Neuron (in vitro differentiated cells): ENCODE results near the gene BCKDHA.

ENCODE experiments used
- H2AFZ ChIP-seq: one replicate; pipeline ENCODE4 v1.6.1; 2013; ENCODE audit warnings: low read depth, mild to moderate bottlenecking, inconsistent platforms, low read length, moderate library complexity
- H3K27me3 ChIP-seq: one replicate; pipeline ENCODE4 v1.6.1; 2013; ENCODE audit warnings: low read length; ENCODE audit not compliant: insufficient read depth
- H3K36me3 ChIP-seq: one replicate; pipeline ENCODE4 v1.6.1; 2013; ENCODE audit warnings: low read length; ENCODE audit not compliant: insufficient read depth
- H3K4me1 ChIP-seq: one replicate; pipeline ENCODE4 v1.6.1; 2013; ENCODE audit warnings: low read length; ENCODE audit not compliant: insufficient read depth
- H3K4me3 ChIP-seq: 2 replicates; pipeline ENCODE4 v1.5.1; 2013; ENCODE audit warnings: mild to moderate bottlenecking, low read length, moderate library complexity
- H3K9me3 ChIP-seq: one replicate; pipeline ENCODE4 v1.6.1; 2013; ENCODE audit warnings: low read length

BCKDHA gene

DNA sequence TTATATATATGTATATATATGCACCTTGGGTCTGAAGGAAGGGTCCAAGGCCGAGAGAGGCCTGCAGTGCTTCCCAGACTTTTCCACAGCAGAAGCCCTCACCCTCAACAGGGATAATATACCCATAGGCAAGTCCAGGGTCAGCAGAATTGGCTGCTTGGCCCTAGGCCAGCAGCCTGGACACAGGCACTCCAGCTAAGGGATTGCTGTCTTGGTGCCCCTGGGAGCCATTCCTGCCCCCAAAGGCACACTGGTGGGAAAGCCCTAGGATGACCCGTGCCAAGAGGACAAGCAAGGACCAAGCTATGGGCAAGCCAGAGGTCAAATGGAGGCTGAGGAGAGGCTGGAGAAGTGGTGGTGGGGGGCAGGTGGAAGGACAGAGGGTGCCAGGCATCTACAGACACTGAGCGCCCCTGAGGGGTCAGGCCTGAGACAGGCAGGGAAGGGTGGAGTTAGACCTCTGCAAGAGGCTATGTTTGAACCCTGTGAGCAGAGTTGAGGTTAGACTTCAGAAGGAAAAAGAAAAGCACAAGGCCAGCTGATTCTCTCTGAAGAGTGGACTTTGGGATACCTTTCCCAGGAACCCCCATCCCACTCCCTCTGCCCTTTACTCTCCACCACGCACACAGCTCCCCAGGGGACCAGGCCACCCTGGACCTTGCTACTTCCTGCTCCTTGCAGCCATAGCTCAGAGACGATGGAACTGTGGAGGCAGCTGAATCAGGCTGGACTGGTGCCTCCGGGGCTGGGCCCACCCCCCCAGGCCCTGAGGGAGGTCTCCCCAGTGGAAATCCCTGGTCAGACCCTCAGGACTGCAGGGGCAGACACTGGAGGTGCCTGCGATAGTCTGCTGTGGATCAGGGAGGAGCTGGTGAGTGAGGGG lies 45.1 kb downstream of the BCKDHA start, which contains the start of gene ERICH4:
Gene ERICH4, plus strand, starts transcription at position 684 of the 883 bp plus-strand sequence. Its CDS starts 14 bp downstream, at position 698.
- no peaks in the 10 kb centered on the region for H3K27me3 ChIP-seq
- H3K36me3 ChIP-seq, result peaks cover 6% of the 10 kb centered on the region
- H2AFZ ChIP-seq, result no peak within 1 kb of the TSS
- no peaks in the 10 kb centered on the region for H3K9me3 ChIP-seq
- no peak within 1 kb of the TSS for H3K4me3 ChIP-seq
- H3K4me1 ChIP-seq, result peaks cover 6% of the 10 kb centered on the region

DNA sequence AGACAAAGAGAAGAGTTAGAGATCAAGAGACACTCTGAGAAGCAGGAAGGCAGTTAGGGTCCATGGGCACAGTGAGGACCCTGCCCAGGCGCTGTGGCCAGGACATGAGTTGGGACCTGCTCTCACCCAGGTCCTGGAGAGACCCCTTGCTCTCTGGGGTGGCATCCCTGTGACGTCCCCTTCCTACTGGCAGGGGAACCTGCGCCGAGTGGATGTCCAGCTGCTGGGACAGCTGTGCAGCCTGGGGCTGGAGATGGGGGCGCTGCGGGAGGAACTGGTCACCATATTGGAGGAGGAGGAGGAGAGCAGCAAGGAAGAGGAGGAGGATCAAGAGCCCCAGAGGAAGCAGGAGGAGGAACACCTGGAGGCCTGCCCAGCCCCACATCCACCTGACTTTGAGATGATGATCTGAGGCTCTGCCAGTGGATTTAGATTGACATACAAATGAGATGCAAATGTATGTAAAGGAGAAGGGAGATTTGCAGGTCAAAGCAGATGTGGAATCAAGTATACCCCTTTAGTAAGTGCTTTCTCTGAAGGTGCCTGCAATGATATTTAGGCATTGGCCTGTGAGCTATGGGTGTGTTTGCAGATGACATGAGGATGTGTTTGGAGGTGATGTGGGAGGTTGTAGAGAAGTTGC lies 46.3 kb downstream of the BCKDHA start:
- no peaks in the 10 kb centered on the region for H3K9me3 ChIP-seq
- H3K4me3 ChIP-seq, result no peak overlapping the region

GRCh38 chr19:41445575-41445974 lies 48.0 kb downstream of the BCKDHA start:
- H3K4me3 ChIP-seq, result no peak overlapping the region
- no peaks in the 10 kb centered on the region for H3K4me1 ChIP-seq
- H3K9me3 ChIP-seq, result no peaks in the 10 kb centered on the region
- H2AFZ ChIP-seq, result no peak overlapping the region
- H3K27me3 ChIP-seq, result no peaks in the 10 kb centered on the region
- H3K36me3 ChIP-seq, result no peaks in the 10 kb centered on the region

More for the DNA sequence above, 46.3 kb downstream of the BCKDHA start:
- H3K27me3 ChIP-seq, result no peaks in the 10 kb centered on the region
- H3K36me3 ChIP-seq, result no peaks in the 10 kb centered on the region
- peaks cover under 1% of the 10 kb centered on the region for H3K4me1 ChIP-seq
- H2AFZ ChIP-seq, result no peak overlapping the region

GRCh38 chr19:41447732-41448332 lies 50.2 kb downstream of the BCKDHA start:
- H3K4me3 ChIP-seq, result no peak overlapping the region
- no peaks in the 10 kb centered on the region for H3K4me1 ChIP-seq
- H3K36me3 ChIP-seq, result no peaks in the 10 kb centered on the region
- no peaks in the 10 kb centered on the region for H3K27me3 ChIP-seq
- no peak overlapping the region for H2AFZ ChIP-seq
- H3K9me3 ChIP-seq, result no peaks in the 10 kb centered on the region

DNA sequence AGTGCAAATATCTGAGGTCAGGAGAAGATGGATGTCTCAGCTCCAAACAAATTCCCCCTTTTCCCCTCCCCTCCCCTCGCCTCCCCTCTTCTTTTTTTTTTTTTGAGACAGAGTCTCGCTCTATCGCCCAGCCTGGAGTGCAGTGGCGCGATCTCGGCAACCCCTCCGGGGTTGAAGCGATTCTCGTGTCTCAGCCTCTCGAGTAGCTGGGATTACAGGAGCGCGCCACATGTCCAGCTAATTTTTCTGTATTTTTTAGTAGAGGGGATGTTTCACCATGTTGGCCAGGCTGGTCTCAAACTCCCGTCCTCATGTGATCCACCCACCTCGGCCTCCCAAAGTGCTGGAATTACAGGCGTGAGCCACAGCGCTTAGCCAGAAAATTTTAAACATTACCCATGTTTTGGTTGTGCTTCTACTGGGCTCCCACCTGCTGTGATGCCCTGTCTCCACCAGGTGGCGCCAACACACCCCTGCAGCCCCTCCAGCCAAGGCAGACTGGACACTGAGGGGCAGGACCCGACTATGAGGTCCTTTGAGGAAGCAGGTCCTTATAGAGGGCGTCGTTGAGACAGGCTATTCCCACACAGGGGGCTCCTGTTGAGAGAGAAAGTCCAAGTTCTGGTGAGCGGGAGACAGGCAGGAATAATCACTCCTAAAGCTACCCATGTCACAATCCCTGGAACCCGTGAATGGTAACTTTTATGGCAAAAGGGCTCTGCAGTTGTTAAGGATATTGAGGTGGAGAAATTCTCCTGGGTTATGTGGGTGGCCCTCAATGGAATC lies 51.7 kb downstream of the BCKDHA start:
- Histone ChIP-seq H2AFZ (no peak overlapping the region), H3K9me3 (no peaks in the 10 kb centered on the region), H3K4me3 (no peak overlapping the region), H3K36me3 (no peaks in the 10 kb centered on the region), H3K27me3 (no peaks in the 10 kb centered on the region), H3K4me1 (no peaks in the 10 kb centered on the region)

GRCh38 chr19:41449865-41450178 lies 52.2 kb downstream of the BCKDHA start:
- H3K9me3 ChIP-seq, result no peaks in the 10 kb centered on the region
- H3K4me3 ChIP-seq, result no peak overlapping the region
- H3K4me1 ChIP-seq, result no peaks in the 10 kb centered on the region
- no peak overlapping the region for H2AFZ ChIP-seq
- no peaks in the 10 kb centered on the region for H3K27me3 ChIP-seq
- H3K36me3 ChIP-seq, result no peaks in the 10 kb centered on the region

GRCh38 chr19:41452584-41453275 lies 55.1 kb downstream of the BCKDHA start:
- no peak overlapping the region for H3K4me3 ChIP-seq
- H2AFZ ChIP-seq, result no peak overlapping the region
- no peaks in the 10 kb centered on the region for H3K4me1 ChIP-seq
- H3K27me3 ChIP-seq, result peaks cover 4% of the 10 kb centered on the region
- H3K36me3 ChIP-seq, result no peaks in the 10 kb centered on the region
- H3K9me3 ChIP-seq, result no peaks in the 10 kb centered on the region

DNA sequence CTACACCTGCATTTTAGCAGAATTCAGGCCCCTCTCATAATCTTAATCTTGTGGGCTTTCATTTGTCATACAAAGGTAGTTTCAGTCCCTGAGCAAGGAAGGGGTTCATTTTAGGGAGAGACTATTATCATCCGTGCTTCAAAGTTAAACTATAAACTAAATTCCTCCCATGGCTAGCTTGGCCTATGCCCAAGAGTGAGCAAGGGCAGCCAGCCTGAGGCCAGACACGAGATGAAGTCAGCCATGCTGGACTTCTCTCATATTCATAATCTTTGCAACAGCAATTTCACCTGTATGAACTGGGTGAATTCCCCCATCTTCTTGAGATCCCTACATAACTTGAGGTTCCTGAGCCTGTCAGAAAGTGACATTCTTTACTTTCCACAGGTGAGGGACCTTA lies 58.3 kb downstream of the BCKDHA start:
- H3K27me3 ChIP-seq, result peaks cover 7% of the 10 kb centered on the region
- no peaks in the 10 kb centered on the region for H3K4me1 ChIP-seq
- H3K4me3 ChIP-seq, result no peak overlapping the region
- no peak overlapping the region for H2AFZ ChIP-seq
- no peaks in the 10 kb centered on the region for H3K36me3 ChIP-seq
- no peaks in the 10 kb centered on the region for H3K9me3 ChIP-seq

- H3K36me3 ChIP-seq, result no peaks in the 10 kb centered on the region
- H3K9me3 ChIP-seq, result no peaks in the 10 kb centered on the region
- no peaks in the 10 kb centered on the region for H3K4me1 ChIP-seq
- no peak overlapping the region for H2AFZ ChIP-seq
- H3K4me3 ChIP-seq, result no peak overlapping the region
- H3K27me3 ChIP-seq, result peaks cover 7% of the 10 kb centered on the region
These were observed 58.8 kb downstream of the BCKDHA start for GRCh38 chr19:41456342-41456918.

DNA sequence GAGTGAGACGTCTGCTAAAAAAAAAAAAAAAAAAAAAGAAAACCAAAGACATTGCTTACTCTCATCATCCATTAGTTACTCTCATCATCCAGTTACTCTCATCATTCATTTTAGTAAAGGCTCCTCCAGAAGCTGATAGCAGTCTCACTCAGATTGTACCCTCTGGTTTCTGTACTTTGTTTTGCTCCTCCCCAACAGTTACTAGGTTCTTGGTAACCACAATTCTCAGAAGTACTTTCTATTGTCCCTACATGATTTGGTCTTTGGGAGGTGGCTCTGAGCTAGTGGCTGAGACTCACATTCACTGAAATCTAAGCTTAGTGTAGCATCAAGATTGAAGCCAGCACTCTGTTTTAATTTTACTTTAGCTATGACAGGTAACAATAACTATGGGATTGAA lies 59.6 kb downstream of the BCKDHA start:
- H3K36me3 ChIP-seq, result no peaks in the 10 kb centered on the region
- H3K4me3 ChIP-seq, result no peak overlapping the region
- H2AFZ ChIP-seq, result no peak overlapping the region
- no peaks in the 10 kb centered on the region for H3K9me3 ChIP-seq
- no peaks in the 10 kb centered on the region for H3K4me1 ChIP-seq
- peaks cover 7% of the 10 kb centered on the region for H3K27me3 ChIP-seq

DNA sequence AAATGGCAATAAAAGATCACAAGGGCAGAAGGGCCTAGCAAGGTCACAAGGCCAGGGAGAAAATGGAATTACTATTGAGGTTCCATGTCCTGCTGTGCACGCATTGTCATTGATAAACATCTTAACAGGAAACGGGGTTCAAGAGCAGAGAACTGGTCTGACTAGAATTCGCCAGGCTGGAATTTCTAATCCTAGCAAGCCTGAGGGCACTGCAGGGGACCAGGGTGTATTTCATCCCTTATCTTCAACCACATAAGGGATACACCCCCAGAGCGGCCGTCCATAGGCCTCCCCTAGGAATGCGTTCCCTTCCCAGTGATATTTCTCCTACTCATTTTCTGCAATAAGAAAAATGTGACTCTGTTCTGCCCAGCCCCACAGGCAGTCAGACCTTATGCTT lies 64.9 kb downstream of the BCKDHA start:
- H3K4me1 ChIP-seq, result no peaks in the 10 kb centered on the region
- no peaks in the 10 kb centered on the region for H3K9me3 ChIP-seq
- H3K4me3 ChIP-seq, result no peak overlapping the region
- no peak overlapping the region for H2AFZ ChIP-seq
- no peaks in the 10 kb centered on the region for H3K36me3 ChIP-seq
- H3K27me3 ChIP-seq, result peaks cover 10% of the 10 kb centered on the region
